ENCODE measurements around the gene ARRDC3. TPM values are rescaled to one million over a fixed set of nuclear protein-coding genes. Genes with fewer than 3 reads are reported as not detected.

ARRDC3 gene
- total RNA-seq, 2 donors from 2014 or later, result 8.6 to 29.3 TPM

DNA sequence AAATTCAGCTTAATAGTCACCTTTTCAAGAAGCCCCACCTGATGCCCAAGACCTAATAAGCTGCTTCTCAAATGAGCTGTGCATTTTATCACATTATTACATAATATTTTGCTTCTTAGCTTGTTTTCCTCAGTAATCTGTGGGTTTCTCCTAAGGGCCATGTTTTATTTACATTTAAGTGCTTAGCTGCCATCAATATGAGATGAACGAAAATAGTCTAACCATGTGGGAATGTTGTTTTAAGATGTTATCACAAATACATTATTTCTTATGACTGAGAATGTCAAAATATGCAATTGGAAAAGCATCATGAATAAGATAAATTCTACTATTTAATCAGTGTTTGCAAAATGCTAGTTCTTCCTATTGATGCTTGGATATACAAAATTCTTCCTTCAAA is 10.1 kb downstream of the ARRDC3 start:
- no peak for TF ChIP-seq CTCF (IDR thresholded peaks at IDR 0.05)
- TF ChIP-seq POLR2A (IDR thresholded peaks at IDR 0.05), result no peak
- no peaks in the 10 kb centered on the region for H3K27me3 ChIP-seq
- H3K4me1 ChIP-seq, result peaks cover 25% of the 10 kb centered on the region
- H3K27ac ChIP-seq, result peak overlapping the region in 2 of 4 donors; percentile 6 to 55
- 44 to 52% methylated on average over 1 of the region's 1 CpG for WGBS, 2 donors
- intact Hi-C loops (cut with DNase I), result no loop called here
- H3K9me3 ChIP-seq, result no peaks in the 10 kb centered on the region
- H3K4me3 ChIP-seq, result no peak overlapping the region
- ATAC-seq, result no peak
- H3K36me3 ChIP-seq (replicated peaks in 1 of 2; ENCODE audit: insufficient read depth in 1 of 2, low read depth in 2 of 2), result peaks cover 21 to 36% of the 10 kb centered on the region in 2 donors
- no peak for DNase-seq

GRCh38 chr5:91369480-91369879 is 13.6 kb downstream of the ARRDC3 start:
- TF ChIP-seq CTCF (IDR thresholded peaks at IDR 0.05) (no peak), POLR2A (IDR thresholded peaks at IDR 0.05) (no peak)
- no peak overlapping the region for H3K4me3 ChIP-seq
- intact Hi-C loops (cut with DNase I), result no loop called here
- H3K36me3 ChIP-seq (replicated peaks in 1 of 2; ENCODE audit: insufficient read depth in 1 of 2, low read depth in 2 of 2), result peaks cover 21 to 35% of the 10 kb centered on the region in 2 donors
- H3K4me1 ChIP-seq, result peaks cover 5% of the 10 kb centered on the region
- WGBS, 2 donors, result 29 to 34% methylated on average over 1 of the region's 1 CpG
- H3K9me3 ChIP-seq, result no peaks in the 10 kb centered on the region
- no peak for ATAC-seq
- H3K27ac ChIP-seq, result no peak overlapping the region
- no peaks in the 10 kb centered on the region for H3K27me3 ChIP-seq
- no peak for DNase-seq

- intact Hi-C loops (cut with DNase I), result no loop called here
- H3K4me3 ChIP-seq, result no peak overlapping the region
- ATAC-seq, result no peak
- no peaks in the 10 kb centered on the region for H3K9me3 ChIP-seq
- TF ChIP-seq POLR2A (IDR thresholded peaks at IDR 0.05) (no peak), CTCF (IDR thresholded peaks at IDR 0.05) (no peak)
- 94 to 96% methylated on average over 8 of the region's 8 CpGs for WGBS, 2 donors
- H3K27ac ChIP-seq, result no peak overlapping the region
- no peak for DNase-seq
- H3K27me3 ChIP-seq, result no peaks in the 10 kb centered on the region
- peaks cover 15 to 25% of the 10 kb centered on the region in 2 donors for H3K36me3 ChIP-seq (replicated peaks in 1 of 2; ENCODE audit: insufficient read depth in 1 of 2, low read depth in 2 of 2)
- H3K4me1 ChIP-seq, result peaks cover 5% of the 10 kb centered on the region
Measured at GRCh38 chr5:91367908-91368648, 15.0 kb downstream of the ARRDC3 start.

- no peak overlapping the region for H3K4me3 ChIP-seq
- DNase-seq (no peak), ATAC-seq (peak; percentile 12)
- no peak overlapping the region for H3K27ac ChIP-seq
- TF ChIP-seq POLR2A (IDR thresholded peaks at IDR 0.05), result no peak
- TF ChIP-seq CTCF (IDR thresholded peaks at IDR 0.05), result no peak
- no peaks in the 10 kb centered on the region for H3K27me3 ChIP-seq
- peaks cover 14 to 18% of the 10 kb centered on the region in 2 donors for H3K36me3 ChIP-seq (replicated peaks in 1 of 2; ENCODE audit: insufficient read depth in 1 of 2, low read depth in 2 of 2)
- no peaks in the 10 kb centered on the region for H3K9me3 ChIP-seq
- intact Hi-C loops (cut with DNase I), result no loop called here
- H3K4me1 ChIP-seq, result peaks cover 5% of the 10 kb centered on the region
Measured at GRCh38 chr5:91367344-91367743, 15.8 kb downstream of the ARRDC3 start.

GRCh38 chr5:91366551-91366950 is 16.6 kb downstream of the ARRDC3 start:
- Histone ChIP-seq H3K9me3 (no peaks in the 10 kb centered on the region), H3K27ac (no peak overlapping the region), H3K4me3 (no peak overlapping the region), H3K4me1 (no peaks in the 10 kb centered on the region), H3K36me3 (replicated peaks in 1 of 2; ENCODE audit: insufficient read depth in 1 of 2, low read depth in 2 of 2) (peaks cover 9 to 18% of the 10 kb centered on the region in 2 donors), H3K27me3 (no peaks in the 10 kb centered on the region)
- 84 to 86% methylated on average over 1 of the region's 1 CpG for WGBS, 2 donors
- no peak for DNase-seq
- intact Hi-C loops (cut with DNase I), result no loop called here
- ATAC-seq, result no peak
- TF ChIP-seq POLR2A (IDR thresholded peaks at IDR 0.05) (no peak), CTCF (IDR thresholded peaks at IDR 0.05) (no peak)
